GM19324 (cell line): ENCODE results near the gene GNS.

ENCODE experiments used
- ATAC-seq: cut with Tn5 transposase; IDR thresholded peaks from one replicate; pipeline ENCODE4 v1.9.1; 2021; ENCODE audit warnings: mild to moderate bottlenecking, moderate library complexity; ENCODE audit not compliant: unreplicated experiment, low FRiP score

Gene GNS

DNA sequence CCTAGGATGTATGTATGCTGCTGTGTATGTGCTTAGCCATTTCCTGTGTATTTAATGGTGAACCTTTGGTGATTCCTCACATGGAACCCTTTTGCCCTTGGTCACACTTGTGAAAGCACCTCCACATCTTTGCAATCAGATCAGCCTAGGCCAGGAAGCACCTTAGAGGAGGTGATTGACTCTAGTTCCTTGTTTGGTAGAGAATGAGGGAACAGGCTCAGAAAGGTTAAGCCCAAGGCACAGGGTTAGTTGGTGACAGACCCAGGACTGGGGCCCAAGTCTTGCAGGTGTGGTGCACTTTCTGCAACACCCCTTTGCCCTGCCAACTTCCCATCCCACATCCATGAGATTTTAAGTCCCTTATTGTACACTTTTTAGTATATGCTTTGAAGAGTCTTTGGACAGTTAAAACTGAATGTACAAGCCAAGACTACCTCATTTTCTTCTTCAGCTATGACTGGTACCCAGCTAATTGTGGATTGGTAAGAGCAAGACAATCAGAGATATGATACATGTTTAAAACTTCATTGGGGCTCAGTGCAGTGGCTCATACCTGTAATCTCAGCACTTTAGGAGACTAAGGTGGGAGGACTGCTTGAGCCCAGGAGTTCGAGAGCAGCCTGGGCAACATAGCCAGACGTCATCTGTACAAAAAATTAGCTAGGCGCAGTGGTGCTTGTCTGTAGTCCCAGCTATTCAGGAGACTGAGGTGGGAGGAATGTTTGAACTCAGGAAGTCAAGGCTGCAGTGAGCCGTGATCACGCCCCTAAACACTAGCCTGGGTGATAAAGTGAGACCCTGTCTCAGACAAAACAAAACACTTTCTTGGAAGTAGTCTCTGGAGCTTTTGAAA, 77.8 kb downstream of the GNS start:
- ATAC-seq, result no peak

DNA sequence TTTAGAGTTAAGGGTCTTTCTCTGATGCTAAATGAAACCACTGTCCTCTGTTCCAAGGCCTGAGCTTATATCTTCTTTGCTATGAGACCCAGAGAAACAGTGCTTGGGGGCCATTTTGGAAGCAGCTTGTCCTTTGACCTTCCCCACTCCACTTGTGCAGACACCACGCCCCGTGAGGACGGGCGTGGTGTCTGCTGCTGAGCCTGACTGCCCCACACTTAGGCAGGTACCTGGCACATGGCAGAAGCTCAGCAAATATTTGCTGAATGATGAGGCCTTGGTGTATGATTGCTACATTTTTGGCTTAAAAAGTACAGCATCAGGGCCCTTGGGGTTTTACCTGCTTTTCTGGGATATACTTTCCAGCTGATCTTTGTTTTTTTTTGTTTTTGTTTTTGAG, 79.0 kb downstream of the GNS start:
- ATAC-seq, result no peak

DNA sequence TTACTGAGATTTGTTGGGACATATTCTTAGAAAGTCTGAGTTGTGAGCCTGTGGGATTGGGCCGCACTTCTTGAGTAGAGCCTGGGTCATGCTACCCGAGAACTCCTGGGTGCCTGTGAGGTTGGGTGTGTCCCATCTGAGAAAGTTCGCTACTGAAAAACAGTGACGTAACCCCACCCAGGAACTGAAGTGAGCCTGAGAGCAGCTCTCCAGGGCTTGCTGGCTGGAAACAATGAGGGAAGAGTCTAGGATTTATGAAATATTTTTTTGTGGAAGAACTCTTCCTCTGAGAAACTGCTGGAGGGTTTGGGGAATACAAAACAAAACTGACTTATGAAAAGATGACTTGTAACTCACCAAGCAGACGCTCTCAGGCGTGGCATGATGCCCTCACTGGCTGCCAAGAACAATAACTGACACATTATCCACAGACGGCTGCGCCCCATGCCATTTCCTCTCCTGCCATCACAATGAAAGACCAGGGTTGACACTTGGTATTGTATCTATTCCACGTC, 79.7 kb downstream of the GNS start:
- no peak for ATAC-seq

DNA sequence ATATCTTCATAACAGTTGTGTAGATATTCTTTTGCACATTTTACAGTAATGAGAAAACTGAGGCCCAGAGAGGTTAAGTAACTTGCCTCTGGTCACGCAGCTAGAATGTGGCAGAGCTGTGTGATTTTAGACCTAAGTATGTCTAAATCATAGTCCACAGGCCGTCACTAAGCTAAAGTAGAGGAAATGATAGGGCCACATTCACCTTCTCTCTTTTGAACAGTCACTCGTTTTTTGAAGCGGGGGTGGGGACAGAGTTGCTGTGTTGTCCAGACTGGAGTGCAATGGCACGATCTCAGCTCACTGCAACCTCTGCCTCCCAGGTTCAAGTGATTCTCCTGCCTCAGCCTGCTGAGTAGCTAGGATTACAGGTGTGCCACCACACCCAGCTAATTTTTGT, 80.4 kb downstream of the GNS start:
- no peak for ATAC-seq

- ATAC-seq, result no peak
Observed at GRCh38 chr12:64678248-64678647, 81.0 kb downstream of the GNS start.

DNA sequence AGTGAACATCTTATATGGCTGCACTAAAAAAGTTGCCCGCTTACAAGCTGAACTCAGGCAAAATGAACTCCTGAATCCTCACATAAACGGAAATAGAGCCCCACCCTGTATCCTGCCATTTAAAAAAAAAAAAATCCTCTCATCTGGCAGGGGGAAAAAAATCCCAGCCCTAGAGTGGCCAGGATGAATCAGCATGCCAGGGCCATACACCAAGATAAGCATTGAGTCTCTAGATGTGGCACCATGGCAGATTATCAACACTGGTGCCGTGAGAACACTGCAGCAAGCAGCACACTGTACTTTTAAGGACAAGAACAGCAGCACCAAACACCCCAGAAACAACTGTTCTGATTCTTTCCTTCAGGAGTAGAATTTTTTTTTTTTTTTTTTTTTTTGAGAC, 83.4 kb downstream of the GNS start:
- no peak for ATAC-seq

DNA sequence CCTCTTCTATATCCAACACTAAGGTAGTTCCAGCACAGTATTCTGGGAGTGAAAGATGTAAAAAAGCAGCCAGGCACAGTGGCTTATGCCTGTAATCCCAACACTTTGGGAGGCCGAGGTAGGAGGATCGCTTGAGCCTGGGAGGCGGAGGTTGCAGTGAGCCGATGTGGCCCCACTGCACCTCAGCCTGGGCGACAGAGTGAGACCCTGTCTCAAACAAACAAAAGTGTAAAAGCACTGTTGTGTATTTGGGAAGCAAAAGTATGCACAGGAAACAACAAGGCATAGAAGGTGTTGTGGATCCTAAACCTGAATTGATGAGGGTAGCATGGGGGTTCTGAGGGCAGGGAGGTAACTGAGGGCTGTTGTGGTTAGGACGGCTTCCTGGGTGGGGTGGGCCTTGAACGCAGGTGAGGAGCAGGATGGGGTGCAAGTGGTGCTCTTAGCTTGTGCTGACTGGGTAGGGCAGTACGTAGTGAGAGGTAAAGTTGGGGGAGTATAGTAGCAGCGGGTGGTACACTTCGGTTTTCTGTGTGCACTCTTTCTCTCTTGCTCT, 84.8 kb downstream of the GNS start:
- no peak for ATAC-seq

DNA sequence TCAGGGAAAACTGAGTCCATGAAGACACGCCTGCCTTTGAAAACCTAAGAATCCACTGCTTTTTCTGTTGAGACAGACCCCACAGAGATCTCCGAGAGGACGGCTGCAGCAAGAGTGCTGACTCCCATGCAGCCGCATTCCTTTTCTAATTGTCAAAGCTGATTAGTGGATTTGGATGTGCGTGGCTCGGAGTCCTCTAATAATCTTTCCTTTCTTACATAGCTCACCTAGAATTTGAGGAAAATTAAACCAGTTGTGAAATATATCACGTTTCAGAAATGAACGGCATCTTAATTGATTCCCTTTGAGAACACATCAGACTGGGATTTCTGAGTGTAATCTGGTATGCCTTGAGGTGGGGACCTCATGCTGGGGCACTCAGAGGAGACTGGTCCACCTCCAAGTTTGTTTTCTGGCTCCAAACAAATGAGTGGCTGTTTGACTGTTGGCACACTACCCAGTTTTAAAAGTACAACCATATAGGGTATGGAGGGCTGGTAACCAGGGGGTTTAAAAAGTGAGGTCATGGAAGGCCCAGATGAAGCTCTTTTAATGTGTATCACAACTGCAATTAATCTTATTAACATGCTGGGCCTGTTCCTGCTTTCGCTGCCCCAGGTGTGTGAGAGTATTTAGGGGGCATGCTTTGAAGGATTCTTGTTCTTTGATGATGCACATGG, 85.6 kb downstream of the GNS start:
- ATAC-seq, result no peak

- no peak for ATAC-seq
Observed at GRCh38 chr12:64672925-64673409, 86.2 kb downstream of the GNS start.

- ATAC-seq, result no peak
Observed at GRCh38 chr12:64671681-64672080, 87.5 kb downstream of the GNS start.

DNA sequence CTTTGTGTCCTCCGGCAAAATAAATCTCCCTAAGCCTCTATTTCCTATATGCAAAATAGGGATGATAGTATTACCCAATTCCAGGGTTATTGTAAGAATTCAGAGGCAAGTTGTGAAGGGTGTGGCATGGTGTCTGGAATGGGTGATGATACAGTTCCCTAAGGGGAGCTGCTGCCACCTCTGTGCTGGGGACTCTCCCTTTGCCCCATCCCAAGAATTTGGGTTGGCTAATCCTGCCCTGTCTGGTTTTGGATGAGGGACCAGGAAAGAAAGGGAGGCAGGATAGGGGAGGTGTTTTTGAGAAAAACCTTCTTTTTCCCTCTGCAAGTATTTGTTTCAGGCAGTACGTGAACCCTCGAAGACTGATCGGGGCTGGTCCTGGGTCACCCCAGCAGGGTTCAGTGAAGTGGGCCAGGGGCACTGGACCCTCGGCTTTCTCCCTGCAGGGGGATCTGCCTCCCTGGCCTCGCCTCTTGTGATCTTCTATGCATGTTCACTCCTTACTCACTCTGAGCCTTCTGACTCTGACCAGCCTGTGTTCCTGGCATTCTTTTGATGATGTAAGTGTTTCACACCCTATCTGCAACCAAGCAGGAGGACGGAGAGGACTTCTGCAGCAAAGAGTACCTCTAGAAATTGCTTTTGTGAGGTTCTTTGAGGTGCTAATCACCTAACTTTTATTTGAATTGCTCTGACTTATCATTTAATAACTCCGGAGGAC, 88.1 kb downstream of the GNS start:
- no peak for ATAC-seq

GRCh38 chr12:64670019-64670418, 89.2 kb downstream of the GNS start:
- ATAC-seq, result no peak

DNA sequence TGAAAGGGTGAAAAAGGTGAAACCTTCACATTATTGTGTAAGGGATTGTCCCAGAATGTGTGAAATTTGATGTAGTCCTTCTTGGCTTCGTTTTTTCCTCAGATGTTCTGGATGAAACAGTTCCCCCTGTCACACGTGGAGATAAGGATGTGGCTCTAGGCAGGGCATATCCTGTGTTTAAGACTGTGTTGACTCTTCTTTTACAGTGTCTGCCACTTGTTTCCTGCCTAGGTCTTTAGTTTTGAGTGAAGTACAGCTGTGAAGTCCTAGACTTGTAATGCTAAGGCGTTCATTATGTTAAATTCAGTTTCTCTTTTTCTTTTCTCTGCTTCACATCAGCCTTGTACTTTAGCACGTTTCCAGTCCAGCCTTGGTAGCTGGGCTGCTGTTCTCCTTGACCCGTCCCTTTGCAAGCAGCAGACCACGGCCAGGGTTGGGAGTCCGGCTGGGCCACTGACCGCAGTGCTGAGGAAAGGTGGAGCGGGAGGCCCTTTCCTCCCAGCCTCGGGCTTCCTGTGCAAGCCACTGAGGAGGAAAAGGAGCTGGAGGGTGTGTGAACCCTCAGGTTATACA, 89.8 kb downstream of the GNS start:
- peak; percentile 67 for ATAC-seq

GRCh38 chr12:64667793-64668192, 91.4 kb downstream of the GNS start:
- ATAC-seq, result no peak

DNA sequence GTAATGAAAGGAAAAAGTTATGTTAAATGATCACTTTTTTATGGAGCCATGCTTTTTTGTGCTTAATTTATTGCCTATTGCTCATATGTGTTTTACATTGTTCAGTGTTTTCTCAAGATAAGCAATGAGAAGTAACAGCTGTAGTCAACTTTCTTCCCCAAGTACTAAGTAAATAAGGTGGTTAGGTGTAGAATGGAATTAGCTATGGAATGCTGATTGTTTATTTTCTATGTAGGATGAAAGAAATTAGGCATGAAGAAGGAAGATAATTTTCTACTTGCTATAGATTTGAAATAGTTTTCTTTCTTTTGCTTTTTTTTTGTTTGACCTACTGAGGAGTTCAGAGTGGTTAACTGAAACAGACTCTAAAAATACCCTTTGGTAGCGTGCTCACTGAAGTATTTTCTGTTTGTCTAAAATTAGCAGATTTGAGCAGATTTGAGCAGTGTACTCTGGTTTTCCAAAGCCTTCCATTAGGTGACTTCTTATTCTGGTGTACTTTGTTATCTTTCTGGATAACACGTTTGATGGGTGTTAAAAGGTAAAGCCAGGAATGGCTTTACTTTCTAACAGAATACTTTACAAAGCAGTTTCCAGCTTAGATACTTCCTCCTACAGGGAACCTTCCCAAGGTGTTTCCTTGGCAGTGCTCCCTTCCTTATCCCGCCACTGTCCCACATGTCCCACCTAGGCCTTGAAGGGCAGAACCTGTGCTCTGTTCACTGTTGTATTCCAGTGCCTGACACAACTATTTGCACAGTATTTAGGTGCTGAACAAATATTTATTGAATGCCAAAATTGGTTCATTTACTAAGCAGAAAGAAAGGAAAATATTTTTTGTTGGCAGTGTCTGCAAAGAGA, 92.9 kb downstream of the GNS start:
- peak; percentile 35 for ATAC-seq

DNA sequence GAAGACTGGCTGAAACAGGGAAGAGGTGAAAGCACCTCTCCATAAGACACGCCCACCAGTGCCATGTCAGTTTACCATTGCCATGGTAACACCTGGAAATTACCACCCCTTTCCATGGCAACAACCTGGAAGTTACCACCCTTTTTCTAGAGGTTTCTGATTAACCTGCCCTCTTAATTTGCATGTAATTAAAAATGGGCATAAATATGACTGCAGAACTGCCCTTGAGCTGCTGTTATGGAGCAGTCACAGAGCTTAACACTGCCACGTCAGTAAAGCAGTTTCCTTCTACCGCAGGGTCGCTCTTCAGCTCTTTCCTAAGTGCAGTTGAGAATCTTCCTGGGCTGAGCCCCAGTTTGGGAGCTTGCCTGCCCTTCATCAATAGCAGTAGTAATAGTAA, 93.7 kb downstream of the GNS start:
- peak; percentile 49 for ATAC-seq
